Calu3 (cell line): ENCODE data around the gene GRAMD1A. TPM values are rescaled to one million over a fixed set of nuclear protein-coding genes. Genes with fewer than 3 reads are reported as not detected.

ENCODE experiments used
- BruUV-seq: library from RNA; stranded (reverse); fragments of 400-500 nt; replicated peaks from 2 replicates; lab custom pipeline; 2021; lab: Mats Ljungman, UMichigan
- CTCF ChIA-PET: fragments of 300-600 bp; sonication (Branson Sonifier 250); formaldehyde crosslinking; loops from one replicate; lab custom pipeline; 2022; ENCODE audit warnings: antibody characterized with exemption; lab: Charles Lee
- DNase-seq: peaks from one replicate; pipeline ENCODE4 v3.0.0; 2022
- H3K27ac Mint-ChIP-seq: one replicate; pipeline ENCODE4 v1.8.0; 2022; ENCODE audit warnings: mixed read lengths; ENCODE audit not compliant: unreplicated experiment
- H3K27me3 Mint-ChIP-seq: one replicate; pipeline ENCODE4 v1.8.0; 2022; ENCODE audit warnings: mixed read lengths; ENCODE audit not compliant: unreplicated experiment
- H3K36me3 Mint-ChIP-seq: one replicate; pipeline ENCODE4 v1.8.0; 2022; ENCODE audit warnings: mild to moderate bottlenecking, moderate library complexity, mixed read lengths; ENCODE audit not compliant: insufficient read depth, unreplicated experiment
- H3K4me1 Mint-ChIP-seq: one replicate; pipeline ENCODE4 v1.8.0; 2022; ENCODE audit warnings: mild to moderate bottlenecking, low read depth, mixed read lengths; ENCODE audit not compliant: unreplicated experiment
- H3K4me3 Mint-ChIP-seq: one replicate; pipeline ENCODE4 v1.8.0; 2022; ENCODE audit warnings: mild to moderate bottlenecking, low read depth, moderate library complexity, mixed read lengths; ENCODE audit not compliant: unreplicated experiment
- H3K9me3 Mint-ChIP-seq: one replicate; pipeline ENCODE4 v1.8.0; 2022; ENCODE audit warnings: low read depth, mixed read lengths; ENCODE audit not compliant: unreplicated experiment
- intact Hi-C: fragments of 100-400 bp; cut with micrococcal nuclease; formaldehyde crosslinking; loops from one replicate; pipeline ENCODE4 v1.10.0; 2022; ENCODE audit not compliant: unreplicated experiment
- total RNA-seq: library from RNA; stranded (reverse); gene quantifications from 2 replicates; pipeline ENCODE4 v1.2.3, GENCODE V29; 2022
- TF ChIP-seq, protein P1 (sequence below): fragments of 200-600 bp; IDR thresholded peaks from one replicate; pipeline ENCODE4 v1.8.0; 2022; ENCODE audit warnings: antibody characterized with exemption; ENCODE audit not compliant: unreplicated experiment

Gene GRAMD1A
- total RNA-seq, 1 experiment from 2014 or later: 126 TPM

DNA sequence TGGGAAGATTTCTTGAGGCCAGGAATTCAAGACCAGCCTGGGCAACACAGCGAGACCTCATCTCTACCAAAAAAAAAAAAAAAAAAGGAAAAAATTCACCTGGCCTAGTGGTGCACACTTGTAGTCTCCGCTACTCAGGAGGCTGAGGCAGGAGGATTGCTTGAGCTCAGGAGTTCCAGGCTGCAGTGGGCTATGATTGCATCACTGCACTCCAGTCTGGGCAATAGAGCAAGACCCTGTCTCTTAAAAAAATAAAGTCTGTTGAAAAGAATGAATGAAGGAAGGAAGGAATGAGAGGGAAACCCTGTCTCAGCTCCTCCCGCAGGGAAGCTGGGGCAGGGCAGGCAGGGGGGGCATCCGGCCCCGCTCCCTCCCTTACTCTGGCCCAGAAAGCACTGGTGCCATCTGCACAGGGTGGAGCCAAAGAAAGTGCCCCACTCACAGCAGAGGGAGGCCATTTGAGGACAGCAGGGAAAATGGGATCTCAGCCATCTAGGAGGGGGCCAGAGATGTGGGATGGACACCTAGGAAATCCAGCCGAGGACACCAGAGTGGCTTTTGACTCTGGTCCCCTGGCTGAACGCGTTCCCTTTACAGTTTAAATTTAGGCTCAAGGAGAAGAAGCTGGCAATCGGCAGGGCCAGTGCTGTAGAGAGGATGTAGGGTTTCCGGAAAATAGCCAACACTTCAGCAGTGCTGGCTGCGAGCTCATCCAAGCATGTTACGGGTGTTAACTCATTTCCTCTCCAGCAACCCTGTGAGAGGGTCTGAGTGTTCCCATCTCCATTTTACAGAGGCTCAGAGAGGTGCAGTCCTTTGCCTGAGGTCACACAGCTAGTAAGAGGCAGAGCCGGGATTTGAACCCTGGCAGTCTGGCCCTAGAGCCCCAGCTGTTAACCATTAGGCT, 37.8 kb downstream of the GRAMD1A start:
- CTCF ChIA-PET: interaction anchor here (0.9 to 1.3 kb wide), 3 partner anchors 18 to 104 kb away, joined by 3 to 4 read pairs (median 3); no protein-coding TSS in a partner anchor
- TF ChIP-seq, protein P1, sequence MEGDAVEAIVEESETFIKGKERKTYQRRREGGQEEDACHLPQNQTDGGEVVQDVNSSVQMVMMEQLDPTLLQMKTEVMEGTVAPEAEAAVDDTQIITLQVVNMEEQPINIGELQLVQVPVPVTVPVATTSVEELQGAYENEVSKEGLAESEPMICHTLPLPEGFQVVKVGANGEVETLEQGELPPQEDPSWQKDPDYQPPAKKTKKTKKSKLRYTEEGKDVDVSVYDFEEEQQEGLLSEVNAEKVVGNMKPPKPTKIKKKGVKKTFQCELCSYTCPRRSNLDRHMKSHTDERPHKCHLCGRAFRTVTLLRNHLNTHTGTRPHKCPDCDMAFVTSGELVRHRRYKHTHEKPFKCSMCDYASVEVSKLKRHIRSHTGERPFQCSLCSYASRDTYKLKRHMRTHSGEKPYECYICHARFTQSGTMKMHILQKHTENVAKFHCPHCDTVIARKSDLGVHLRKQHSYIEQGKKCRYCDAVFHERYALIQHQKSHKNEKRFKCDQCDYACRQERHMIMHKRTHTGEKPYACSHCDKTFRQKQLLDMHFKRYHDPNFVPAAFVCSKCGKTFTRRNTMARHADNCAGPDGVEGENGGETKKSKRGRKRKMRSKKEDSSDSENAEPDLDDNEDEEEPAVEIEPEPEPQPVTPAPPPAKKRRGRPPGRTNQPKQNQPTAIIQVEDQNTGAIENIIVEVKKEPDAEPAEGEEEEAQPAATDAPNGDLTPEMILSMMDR: no peak
- BruUV-seq: no TSS peak
- DNase-seq: no peak
- Mint-ChIP-seq H3K4me1 (peaks cover 23% of the 10 kb centered on the region), H3K27ac (no peak overlapping the region), H3K4me3 (no peak overlapping the region), H3K9me3 (no peaks in the 10 kb centered on the region), H3K36me3 (peaks cover 11% of the 10 kb centered on the region), H3K27me3 (peaks cover 7% of the 10 kb centered on the region)
- intact Hi-C loops: no loop called here

DNA sequence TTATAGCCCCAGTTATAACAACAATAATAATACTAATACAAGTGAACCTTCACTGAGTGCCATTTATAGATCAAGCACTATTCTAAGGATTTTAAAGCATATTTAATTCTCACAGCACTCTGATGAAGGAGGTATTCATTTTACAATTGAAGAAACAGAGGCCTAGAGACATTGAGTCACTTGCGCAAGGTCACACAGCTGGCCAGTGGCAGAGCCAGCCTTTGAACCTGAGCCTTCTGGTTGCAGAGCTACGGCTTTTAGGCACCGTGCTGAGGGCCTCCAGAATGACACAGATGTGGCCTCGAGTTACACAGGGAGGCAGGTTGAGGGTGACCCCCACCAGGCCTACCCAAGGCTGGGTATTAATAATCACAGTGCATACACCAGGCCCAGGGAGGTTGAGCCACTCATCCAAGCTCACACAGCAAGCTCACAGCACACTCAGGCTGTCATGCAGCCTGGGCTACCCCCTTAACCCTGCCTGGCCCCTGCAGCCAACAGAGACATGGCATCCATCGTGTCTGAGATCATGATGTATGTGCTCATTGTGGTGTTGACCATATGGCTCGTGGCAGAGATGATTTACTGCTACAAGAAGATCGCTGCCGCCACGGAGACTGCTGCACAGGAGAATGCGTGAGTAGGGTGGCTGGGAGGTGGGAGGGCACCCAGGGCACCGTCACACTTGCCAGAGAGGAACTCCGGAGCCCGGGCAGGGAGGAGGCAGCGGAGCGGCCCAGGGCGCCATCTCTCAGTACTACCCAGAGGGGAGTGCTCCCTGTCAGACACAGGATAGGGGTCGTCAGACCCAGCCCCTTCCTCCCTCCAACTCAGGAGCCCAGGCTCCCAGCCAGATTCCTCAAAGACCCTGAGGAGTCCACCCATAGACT, 38.7 kb downstream of the GRAMD1A start:
- CTCF ChIA-PET: interaction anchor here (0.7 to 1.3 kb wide), 4 partner anchors 17 to 103 kb away, joined by 3 to 4 read pairs (median 3); no protein-coding TSS in a partner anchor
- intact Hi-C loops: no loop called here

DNA sequence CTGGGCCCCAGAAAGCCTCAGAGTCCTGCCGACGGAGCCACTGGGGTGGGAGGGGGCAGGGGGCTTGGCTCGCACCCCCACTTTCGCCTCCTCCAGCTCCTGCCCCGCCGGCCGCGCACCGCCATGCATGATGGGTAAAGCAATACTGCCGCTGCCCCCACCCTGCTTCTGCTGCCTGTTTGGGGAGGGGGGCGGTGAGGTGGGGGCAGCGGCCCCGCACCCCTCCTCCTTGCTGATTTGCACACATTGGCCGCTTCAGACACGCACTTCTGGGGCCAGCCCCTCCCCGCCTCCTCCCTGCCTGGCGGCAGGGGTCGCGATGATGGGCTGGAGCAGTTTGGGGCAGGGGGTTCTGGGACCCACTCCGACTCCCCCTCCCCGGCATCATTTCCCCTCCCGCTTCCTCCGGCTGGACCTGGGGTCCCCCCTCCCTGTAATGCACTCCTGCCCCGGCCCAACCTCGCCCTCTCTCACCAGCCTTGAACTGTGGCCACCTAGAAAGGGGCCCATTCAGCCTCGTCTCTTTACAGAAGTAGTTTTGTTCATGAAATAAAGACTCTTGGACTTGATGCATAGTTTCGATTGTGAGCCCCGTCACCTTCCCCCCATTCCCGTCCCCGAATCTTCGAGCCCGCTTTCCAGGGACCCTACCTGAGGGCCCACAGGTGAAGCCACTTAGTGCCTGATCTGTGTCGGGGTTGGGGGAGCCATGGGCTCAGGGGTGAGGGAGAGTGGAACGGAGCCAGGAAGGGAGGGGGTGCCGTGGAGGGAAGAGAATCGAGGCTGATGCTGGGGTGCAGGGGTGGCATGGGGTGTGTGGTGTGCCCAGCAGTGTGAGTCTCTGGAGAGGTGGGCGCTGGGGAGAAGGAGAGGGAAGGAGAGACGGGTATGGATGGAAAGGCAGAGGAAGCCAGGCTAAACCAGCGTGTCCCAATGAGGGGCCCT, 40.0 kb downstream of the GRAMD1A start:
- DNase-seq: no peak
- Mint-ChIP-seq H3K4me1 (peaks cover 33% of the 10 kb centered on the region), H3K36me3 (peaks cover 11% of the 10 kb centered on the region), H3K9me3 (no peaks in the 10 kb centered on the region), H3K4me3 (peak overlapping the region; percentile 39), H3K27ac (peak overlapping the region; percentile 24), H3K27me3 (no peaks in the 10 kb centered on the region)
- no TSS peak for BruUV-seq
- TF ChIP-seq, protein P1: no peak
- CTCF ChIA-PET: no interaction called here
- intact Hi-C loops: no loop called here

More for the DNA sequence above, 38.7 kb downstream of the GRAMD1A start:
- TF ChIP-seq, protein P1: no peak
- Mint-ChIP-seq H3K4me1 (peaks cover 24% of the 10 kb centered on the region), H3K4me3 (no peak overlapping the region), H3K36me3 (peaks cover 11% of the 10 kb centered on the region), H3K9me3 (no peaks in the 10 kb centered on the region), H3K27me3 (no peaks in the 10 kb centered on the region), H3K27ac (no peak overlapping the region)
- no TSS peak for BruUV-seq
- no peak for DNase-seq
